Stimulated activated naive B cell treated with anti-CD40 and anti-IgM and Interleukin-4, amounts not matched to agents 10 μg/mL and 1 μg/mL and 100 μg/mL, for 72 hours (primary cell): ENCODE measurements around the gene DGUOK.
"Not testable (repeated sequence)": the region's sequence is repeated elsewhere in the genome, so short reads cannot be mapped to it uniquely, and the experiment has no call there.

Source experiments
- ATAC-seq, 2 donors: fragments of 150-1000 bp; cut with Tn5 transposase; replicated peaks; 2 replicates each; pipeline ENCODE4 v1.10.0; 2021; ENCODE audit warnings: moderate library complexity in 1 of 2
- DNase-seq: peaks from one replicate; pipeline ENCODE4 v3.0.0; 2021
- H3K27ac Mint-ChIP-seq: one replicate; pipeline ENCODE4 v1.8.0; 2022; ENCODE audit warnings: mild to moderate bottlenecking, mixed read lengths
- H3K27me3 Mint-ChIP-seq, 2 donors: one replicate each; pipeline ENCODE4 v1.8.0; 2022; ENCODE audit warnings: mixed read lengths in 2 of 2
- H3K36me3 Mint-ChIP-seq, 2 donors: one replicate each; pipeline ENCODE4 v1.8.0; 2022; ENCODE audit warnings: mixed read lengths in 2 of 2, mild to moderate bottlenecking in 1 of 2
- H3K4me1 Mint-ChIP-seq, 2 donors: one replicate each; pipeline ENCODE4 v1.8.0; 2022; ENCODE audit warnings: mixed read lengths in 2 of 2, mild to moderate bottlenecking in 1 of 2
- H3K4me3 Mint-ChIP-seq, 2 donors: one replicate each; pipeline ENCODE4 v1.8.0; 2022; ENCODE audit warnings: mild to moderate bottlenecking in 2 of 2, mixed read lengths in 2 of 2, moderate library complexity in 1 of 2
- H3K9me3 Mint-ChIP-seq, 2 donors: one replicate each; pipeline ENCODE4 v1.8.0; 2022; ENCODE audit warnings: mixed read lengths in 2 of 2, mild to moderate bottlenecking in 1 of 2

DGUOK gene

GRCh38 chr2:73926493-73927327 is at the start of gene DGUOK:
TSS of gene DGUOK (plus strand) at chr2:73926880. CDS start at chr2:73926911, 31 bp downstream.
- DNase-seq (peak; percentile 96), ATAC-seq (peak; percentile 100)
- peak within 1 kb of the TSS; percentile 97 for H3K27ac Mint-ChIP-seq
- peak within 1 kb of the TSS; percentile 89 to 91 for H3K4me3 Mint-ChIP-seq
- peaks cover 0 to 2% of the 10 kb centered on the region in 2 donors for H3K9me3 Mint-ChIP-seq
- H3K27me3 Mint-ChIP-seq = no peaks in the 10 kb centered on the region
- H3K4me1 Mint-ChIP-seq = peaks cover 32 to 42% of the 10 kb centered on the region in 2 donors
- H3K36me3 Mint-ChIP-seq = peaks cover 26 to 39% of the 10 kb centered on the region in 2 donors

- ATAC-seq = peak; percentile 49 to 54
- Mint-ChIP-seq H3K27me3 (peaks cover 0 to 4% of the 10 kb centered on the region in 2 donors), H3K4me3 (no peak overlapping the region), H3K27ac (no peak overlapping the region), H3K4me1 (no peaks in the 10 kb centered on the region), H3K9me3 (no peaks in the 10 kb centered on the region), H3K36me3 (peaks cover 0 to 2% of the 10 kb centered on the region in 2 donors)
- no peak for DNase-seq
Observed at GRCh38 chr2:73877071-73877802, 49.4 kb upstream of the DGUOK start.

GRCh38 chr2:73877984-73878383 is 48.7 kb upstream of the DGUOK start:
- H3K27ac Mint-ChIP-seq, H3K27me3 Mint-ChIP-seq, DNase-seq, H3K4me1 Mint-ChIP-seq, H3K9me3 Mint-ChIP-seq, H3K4me3 Mint-ChIP-seq, ATAC-seq, H3K36me3 Mint-ChIP-seq: not testable (repeated sequence)

- H3K4me3 Mint-ChIP-seq = no peak overlapping the region
- DNase-seq = no peak
- peaks cover 0 to 2% of the 10 kb centered on the region in 2 donors for H3K9me3 Mint-ChIP-seq
- no peak overlapping the region for H3K27ac Mint-ChIP-seq
- no peak for ATAC-seq
- peaks cover 7 to 14% of the 10 kb centered on the region in 2 donors for H3K4me1 Mint-ChIP-seq
- H3K27me3 Mint-ChIP-seq = peaks cover 23 to 38% of the 10 kb centered on the region in 2 donors
- no peaks in the 10 kb centered on the region for H3K36me3 Mint-ChIP-seq
Observed at GRCh38 chr2:73885406-73885805, 41.3 kb upstream of the DGUOK start.

GRCh38 chr2:73886357-73886756 is 40.3 kb upstream of the DGUOK start:
- H3K9me3 Mint-ChIP-seq = peaks cover 0 to 2% of the 10 kb centered on the region in 2 donors
- H3K4me3 Mint-ChIP-seq = no peak overlapping the region
- no peaks in the 10 kb centered on the region for H3K36me3 Mint-ChIP-seq
- no peak overlapping the region for H3K27ac Mint-ChIP-seq
- DNase-seq (no peak), ATAC-seq (peak; percentile 66 to 73)
- H3K4me1 Mint-ChIP-seq = peaks cover 7 to 14% of the 10 kb centered on the region in 2 donors
- peaks cover 24 to 38% of the 10 kb centered on the region in 2 donors for H3K27me3 Mint-ChIP-seq

GRCh38 chr2:73887596-73888353 is 38.9 kb upstream of the DGUOK start:
- Mint-ChIP-seq H3K4me1 (peaks cover 7 to 14% of the 10 kb centered on the region in 2 donors), H3K27me3 (peaks cover 24 to 38% of the 10 kb centered on the region in 2 donors)
- DNase-seq, H3K9me3 Mint-ChIP-seq, H3K4me3 Mint-ChIP-seq, H3K27ac Mint-ChIP-seq, ATAC-seq, H3K36me3 Mint-ChIP-seq: not testable (repeated sequence)

GRCh38 chr2:73888388-73888787 is 38.3 kb upstream of the DGUOK start:
- no peak for DNase-seq
- no peak for ATAC-seq
- no peaks in the 10 kb centered on the region for H3K36me3 Mint-ChIP-seq
- H3K4me3 Mint-ChIP-seq = no peak overlapping the region
- H3K27ac Mint-ChIP-seq = no peak overlapping the region
- H3K9me3 Mint-ChIP-seq = peaks cover 0 to 2% of the 10 kb centered on the region in 2 donors
- peaks cover 7 to 14% of the 10 kb centered on the region in 2 donors for H3K4me1 Mint-ChIP-seq
- H3K27me3 Mint-ChIP-seq = peaks cover 20 to 35% of the 10 kb centered on the region in 2 donors

GRCh38 chr2:73889206-73889605 is 37.5 kb upstream of the DGUOK start:
- Mint-ChIP-seq H3K4me3 (no peak overlapping the region), H3K27me3 (peaks cover 18 to 34% of the 10 kb centered on the region in 2 donors), H3K4me1 (peaks cover 7 to 14% of the 10 kb centered on the region in 2 donors), H3K36me3 (no peaks in the 10 kb centered on the region), H3K27ac (no peak overlapping the region), H3K9me3 (peaks cover 0 to 2% of the 10 kb centered on the region in 2 donors)
- DNase-seq (no peak), ATAC-seq (no peak)

- Mint-ChIP-seq H3K4me3 (no peak overlapping the region), H3K27me3 (peaks cover 18 to 42% of the 10 kb centered on the region in 2 donors), H3K36me3 (no peaks in the 10 kb centered on the region), H3K9me3 (peaks cover 0 to 2% of the 10 kb centered on the region in 2 donors), H3K4me1 (peaks cover 7 to 14% of the 10 kb centered on the region in 2 donors), H3K27ac (no peak overlapping the region)
- DNase-seq (no peak), ATAC-seq (no peak)
Observed at GRCh38 chr2:73890301-73891092, 36.2 kb upstream of the DGUOK start.

- peaks cover 15 to 34% of the 10 kb centered on the region in 2 donors for H3K27me3 Mint-ChIP-seq
- H3K4me1 Mint-ChIP-seq = peaks cover 5 to 11% of the 10 kb centered on the region in 2 donors
- H3K4me3 Mint-ChIP-seq = no peak overlapping the region
- no peak overlapping the region for H3K27ac Mint-ChIP-seq
- no peaks in the 10 kb centered on the region for H3K36me3 Mint-ChIP-seq
- peaks cover 0 to 2% of the 10 kb centered on the region in 2 donors for H3K9me3 Mint-ChIP-seq
- DNase-seq (no peak), ATAC-seq (no peak)
Observed at GRCh38 chr2:73891276-73891901, 35.3 kb upstream of the DGUOK start.

GRCh38 chr2:73892631-73893329 is 33.9 kb upstream of the DGUOK start, which contains the start of gene ACTG2:
TSS of gene ACTG2 (plus strand) at chr2:73893008. CDS start at chr2:73901312, 8,304 bp downstream.
- ATAC-seq (no peak), DNase-seq (no peak)
- Mint-ChIP-seq H3K36me3 (no peaks in the 10 kb centered on the region), H3K9me3 (no peaks in the 10 kb centered on the region), H3K27me3 (peaks cover 4 to 21% of the 10 kb centered on the region in 2 donors), H3K4me1 (peaks cover 8 to 14% of the 10 kb centered on the region in 2 donors), H3K4me3 (no peak within 1 kb of the TSS), H3K27ac (peak within 1 kb of the TSS; percentile 11)

- peaks cover 8 to 14% of the 10 kb centered on the region in 2 donors for H3K4me1 Mint-ChIP-seq
- peak overlapping the region; percentile 11 for H3K27ac Mint-ChIP-seq
- no peak overlapping the region for H3K4me3 Mint-ChIP-seq
- ATAC-seq (no peak), DNase-seq (no peak)
- no peaks in the 10 kb centered on the region for H3K9me3 Mint-ChIP-seq
- peaks cover 3 to 10% of the 10 kb centered on the region in 2 donors for H3K27me3 Mint-ChIP-seq
- no peaks in the 10 kb centered on the region for H3K36me3 Mint-ChIP-seq
Observed at GRCh38 chr2:73893764-73894474, 32.8 kb upstream of the DGUOK start.
